HL-60 (cell line): ENCODE measurements around the gene CFAP161.

ENCODE experiments used
- DNase-seq, 2 experiments: peaks; one replicate each; pipeline ENCODE4 v3.0.0-alpha.2; 2010 to 2020; ENCODE audit warnings: low read depth in 1 of 2, low spot score in 1 of 2
- H3K27ac ChIP-seq: fragments of 250-450 bp; sonication (Bioruptor Pico); replicated peaks from 2 replicates; pipeline ENCODE4 v1.5.1; 2020; ENCODE audit warnings: mild to moderate bottlenecking, moderate library complexity
- H3K27me3 ChIP-seq: fragments of 250-450 bp; sonication (Bioruptor Pico); 2 replicates; pipeline ENCODE4 v1.5.1; 2021; ENCODE audit warnings: mild to moderate bottlenecking, moderate library complexity; ENCODE audit not compliant: insufficient read depth, poor library complexity, severe bottlenecking
- H3K4me3 ChIP-seq: replicated peaks from 2 replicates; pipeline ENCODE4 v1.5.1; 2011; ENCODE audit warnings: mild to moderate bottlenecking, control low read depth, low read length; ENCODE audit not compliant: insufficient read depth
- GABPA ChIP-seq: IDR thresholded peaks from 2 replicates; pipeline ENCODE4 v1.6.1; 2012; ENCODE audit warnings: low read depth
- POLR2AphosphoS5 ChIP-seq: IDR thresholded peaks from 2 replicates; pipeline ENCODE4 v1.6.1; 2012; ENCODE audit warnings: low read depth
- SPI1 ChIP-seq: IDR thresholded peaks from 2 replicates; pipeline ENCODE4 v1.6.1; 2012; ENCODE audit warnings: low read depth, mild to moderate bottlenecking, borderline replicate concordance
- TF ChIP-seq, protein P1 (sequence below): IDR thresholded peaks from one replicate; pipeline ENCODE4 v1.5.1; 2011; ENCODE audit warnings: low read length, control low read depth, inconsistent platforms; ENCODE audit not compliant: insufficient read depth
- TF ChIP-seq, protein P2 (sequence below): IDR thresholded peaks from 2 replicates; pipeline ENCODE4 v1.6.1; 2012; ENCODE audit warnings: low read depth; ENCODE audit not compliant: insufficient replicate concordance

CFAP161 gene

DNA sequence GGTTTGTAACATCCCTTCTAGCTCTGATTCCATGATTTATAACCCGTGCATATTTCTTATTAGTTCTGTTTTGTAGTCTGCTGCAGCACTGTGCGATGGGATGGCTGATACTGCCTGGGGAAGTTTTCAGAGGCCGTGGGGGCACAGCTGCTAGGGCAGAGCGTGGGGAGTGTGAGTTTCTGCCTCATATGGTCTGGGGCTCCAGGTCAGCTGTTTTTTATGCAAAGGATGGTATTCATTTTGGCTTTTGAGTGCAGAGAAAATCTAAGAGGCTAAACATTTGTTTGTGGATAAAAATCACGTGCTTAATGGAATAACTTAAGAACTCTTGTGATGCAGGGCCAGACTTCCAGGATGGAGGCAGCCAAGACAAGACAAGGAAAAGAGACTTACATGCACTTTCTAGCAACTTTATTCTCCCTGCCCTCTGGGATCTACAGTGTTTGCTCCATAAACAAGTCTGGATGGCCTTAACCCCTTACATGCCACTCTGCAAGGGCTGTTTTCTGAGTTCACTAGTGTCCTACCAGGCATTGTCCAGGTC lies 45.5 kb upstream of the CFAP161 start:
- Histone ChIP-seq H3K27ac (no peak overlapping the region), H3K4me3 (no peak overlapping the region), H3K27me3 (peaks cover 10% of the 10 kb centered on the region)
- TF ChIP-seq SPI1 (no peak), POLR2AphosphoS5 (no peak), GABPA (no peak)
- TF ChIP-seq, protein P1, sequence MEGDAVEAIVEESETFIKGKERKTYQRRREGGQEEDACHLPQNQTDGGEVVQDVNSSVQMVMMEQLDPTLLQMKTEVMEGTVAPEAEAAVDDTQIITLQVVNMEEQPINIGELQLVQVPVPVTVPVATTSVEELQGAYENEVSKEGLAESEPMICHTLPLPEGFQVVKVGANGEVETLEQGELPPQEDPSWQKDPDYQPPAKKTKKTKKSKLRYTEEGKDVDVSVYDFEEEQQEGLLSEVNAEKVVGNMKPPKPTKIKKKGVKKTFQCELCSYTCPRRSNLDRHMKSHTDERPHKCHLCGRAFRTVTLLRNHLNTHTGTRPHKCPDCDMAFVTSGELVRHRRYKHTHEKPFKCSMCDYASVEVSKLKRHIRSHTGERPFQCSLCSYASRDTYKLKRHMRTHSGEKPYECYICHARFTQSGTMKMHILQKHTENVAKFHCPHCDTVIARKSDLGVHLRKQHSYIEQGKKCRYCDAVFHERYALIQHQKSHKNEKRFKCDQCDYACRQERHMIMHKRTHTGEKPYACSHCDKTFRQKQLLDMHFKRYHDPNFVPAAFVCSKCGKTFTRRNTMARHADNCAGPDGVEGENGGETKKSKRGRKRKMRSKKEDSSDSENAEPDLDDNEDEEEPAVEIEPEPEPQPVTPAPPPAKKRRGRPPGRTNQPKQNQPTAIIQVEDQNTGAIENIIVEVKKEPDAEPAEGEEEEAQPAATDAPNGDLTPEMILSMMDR = no peak
- TF ChIP-seq, protein P2, sequence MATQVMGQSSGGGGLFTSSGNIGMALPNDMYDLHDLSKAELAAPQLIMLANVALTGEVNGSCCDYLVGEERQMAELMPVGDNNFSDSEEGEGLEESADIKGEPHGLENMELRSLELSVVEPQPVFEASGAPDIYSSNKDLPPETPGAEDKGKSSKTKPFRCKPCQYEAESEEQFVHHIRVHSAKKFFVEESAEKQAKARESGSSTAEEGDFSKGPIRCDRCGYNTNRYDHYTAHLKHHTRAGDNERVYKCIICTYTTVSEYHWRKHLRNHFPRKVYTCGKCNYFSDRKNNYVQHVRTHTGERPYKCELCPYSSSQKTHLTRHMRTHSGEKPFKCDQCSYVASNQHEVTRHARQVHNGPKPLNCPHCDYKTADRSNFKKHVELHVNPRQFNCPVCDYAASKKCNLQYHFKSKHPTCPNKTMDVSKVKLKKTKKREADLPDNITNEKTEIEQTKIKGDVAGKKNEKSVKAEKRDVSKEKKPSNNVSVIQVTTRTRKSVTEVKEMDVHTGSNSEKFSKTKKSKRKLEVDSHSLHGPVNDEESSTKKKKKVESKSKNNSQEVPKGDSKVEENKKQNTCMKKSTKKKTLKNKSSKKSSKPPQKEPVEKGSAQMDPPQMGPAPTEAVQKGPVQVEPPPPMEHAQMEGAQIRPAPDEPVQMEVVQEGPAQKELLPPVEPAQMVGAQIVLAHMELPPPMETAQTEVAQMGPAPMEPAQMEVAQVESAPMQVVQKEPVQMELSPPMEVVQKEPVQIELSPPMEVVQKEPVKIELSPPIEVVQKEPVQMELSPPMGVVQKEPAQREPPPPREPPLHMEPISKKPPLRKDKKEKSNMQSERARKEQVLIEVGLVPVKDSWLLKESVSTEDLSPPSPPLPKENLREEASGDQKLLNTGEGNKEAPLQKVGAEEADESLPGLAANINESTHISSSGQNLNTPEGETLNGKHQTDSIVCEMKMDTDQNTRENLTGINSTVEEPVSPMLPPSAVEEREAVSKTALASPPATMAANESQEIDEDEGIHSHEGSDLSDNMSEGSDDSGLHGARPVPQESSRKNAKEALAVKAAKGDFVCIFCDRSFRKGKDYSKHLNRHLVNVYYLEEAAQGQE = no peak
- no peak for DNase-seq

DNA sequence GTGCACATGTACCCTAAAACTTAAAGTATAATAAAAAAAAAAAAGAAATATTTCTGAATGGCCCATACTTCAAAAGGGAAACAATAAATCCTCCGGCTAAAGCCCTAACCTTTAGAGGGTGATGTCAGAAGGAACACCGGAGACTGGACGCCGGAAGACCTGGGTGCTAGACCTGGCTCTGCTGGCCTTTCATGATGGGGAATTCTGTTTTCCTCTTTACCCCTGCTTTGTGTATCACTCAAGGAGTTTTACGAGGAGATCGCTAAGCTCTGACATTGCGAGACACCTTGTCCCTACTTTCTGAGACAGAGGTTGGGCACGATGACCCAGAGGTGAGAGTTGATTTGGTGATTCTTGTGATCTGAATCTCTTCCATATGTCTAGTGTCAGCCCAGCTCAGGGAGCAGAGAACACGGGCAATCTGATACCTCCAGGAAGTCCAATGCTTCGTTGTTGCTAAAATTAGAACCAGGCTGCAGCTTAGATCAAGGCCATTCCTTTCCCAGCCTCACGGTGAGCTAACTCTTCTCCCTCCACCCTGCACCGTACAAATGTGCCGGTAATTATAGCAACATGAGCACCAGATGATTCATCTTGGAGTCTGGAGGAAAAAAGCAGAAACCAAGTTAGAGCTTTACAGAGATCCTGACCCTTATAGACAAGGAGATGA lies 42.0 kb upstream of the CFAP161 start:
- Histone ChIP-seq H3K27me3 (peaks cover 10% of the 10 kb centered on the region), H3K4me3 (no peak overlapping the region), H3K27ac (no peak overlapping the region)
- no peak for DNase-seq
- no peak for TF ChIP-seq GABPA
- TF ChIP-seq POLR2AphosphoS5 = no peak
- TF ChIP-seq, protein P2 = no peak
- TF ChIP-seq SPI1 = no peak
- TF ChIP-seq, protein P1 = no peak

DNA sequence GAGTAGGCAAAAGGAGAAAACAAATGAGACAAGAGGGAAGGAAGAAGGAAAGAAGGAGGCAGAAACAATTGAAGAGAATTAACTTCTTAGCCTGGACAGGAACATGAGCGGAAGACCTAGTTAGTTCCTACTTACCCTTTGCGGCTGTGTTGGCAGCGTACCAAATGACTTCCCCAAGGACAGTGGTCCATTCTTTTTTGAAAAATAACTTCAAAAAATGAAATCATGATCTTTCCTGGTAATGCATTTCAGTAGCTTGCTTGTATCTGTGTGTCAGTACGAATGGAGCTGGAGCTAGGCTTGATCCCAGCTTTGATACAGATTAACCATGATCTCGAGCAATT lies 41.5 kb upstream of the CFAP161 start:
- Histone ChIP-seq H3K27ac (no peak overlapping the region), H3K4me3 (no peak overlapping the region), H3K27me3 (peaks cover 10% of the 10 kb centered on the region)
- TF ChIP-seq, protein P1 = no peak
- TF ChIP-seq SPI1 (no peak), POLR2AphosphoS5 (no peak)
- no peak for DNase-seq

DNA sequence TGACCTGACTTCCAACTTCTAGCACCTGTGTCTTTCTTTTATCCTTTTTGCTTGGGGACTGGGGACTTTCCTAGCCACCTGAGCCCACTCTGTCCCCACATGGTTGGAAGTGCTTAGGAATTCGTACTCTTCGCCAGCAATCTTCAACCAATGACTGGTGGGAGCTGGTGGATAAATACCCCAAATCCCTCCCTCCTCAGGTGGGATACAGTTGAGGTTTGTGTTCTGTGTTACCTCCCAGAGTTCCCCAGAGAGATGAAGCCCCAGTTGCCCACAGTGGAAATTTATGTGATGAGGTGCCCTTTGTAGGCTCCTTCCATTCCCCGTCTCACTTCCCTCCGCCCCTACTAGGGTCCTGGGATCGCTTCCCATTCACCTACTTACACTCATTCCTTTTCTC lies 40.1 kb upstream of the CFAP161 start:
- H3K4me3 ChIP-seq = no peak overlapping the region
- DNase-seq = no peak
- TF ChIP-seq GABPA (no peak), SPI1 (no peak)
- TF ChIP-seq, protein P1 = no peak
- TF ChIP-seq, protein P2 = no peak
- peaks cover 7% of the 10 kb centered on the region for H3K27me3 ChIP-seq
- H3K27ac ChIP-seq = no peak overlapping the region
